Measurements from ENCODE around the gene SLC1A1.

The SLC1A1 gene

DNA sequence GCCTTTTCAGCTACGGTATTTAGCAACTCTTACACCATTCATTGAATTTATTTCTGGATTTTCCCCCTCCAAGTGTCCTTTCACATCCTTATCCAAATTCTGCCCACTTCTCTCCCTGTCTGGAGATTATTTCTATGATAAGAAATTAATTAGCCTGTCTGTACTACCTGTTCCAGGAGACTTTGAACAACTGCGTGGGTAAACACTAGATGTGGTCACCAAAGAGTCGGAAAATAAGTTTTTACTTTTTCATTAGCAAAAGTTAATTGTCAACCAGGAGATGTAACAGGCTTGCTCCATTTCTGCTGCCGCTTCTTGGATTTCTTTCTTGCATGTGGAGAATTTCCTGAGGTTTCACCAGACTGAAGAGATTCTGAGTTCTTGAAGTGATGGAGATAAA, 14.0 kb downstream of the SLC1A1 start:
- H3K27ac ChIP-seq: no peak overlapping the region
- no peak for TF ChIP-seq CTCF (conservative IDR thresholded peaks at IDR 0.05)

- no peak for TF ChIP-seq CTCF (conservative IDR thresholded peaks at IDR 0.05)
- no peak overlapping the region for H3K27ac ChIP-seq
Measured at GRCh38 chr9:4506490-4506889, 16.2 kb downstream of the SLC1A1 start.

DNA sequence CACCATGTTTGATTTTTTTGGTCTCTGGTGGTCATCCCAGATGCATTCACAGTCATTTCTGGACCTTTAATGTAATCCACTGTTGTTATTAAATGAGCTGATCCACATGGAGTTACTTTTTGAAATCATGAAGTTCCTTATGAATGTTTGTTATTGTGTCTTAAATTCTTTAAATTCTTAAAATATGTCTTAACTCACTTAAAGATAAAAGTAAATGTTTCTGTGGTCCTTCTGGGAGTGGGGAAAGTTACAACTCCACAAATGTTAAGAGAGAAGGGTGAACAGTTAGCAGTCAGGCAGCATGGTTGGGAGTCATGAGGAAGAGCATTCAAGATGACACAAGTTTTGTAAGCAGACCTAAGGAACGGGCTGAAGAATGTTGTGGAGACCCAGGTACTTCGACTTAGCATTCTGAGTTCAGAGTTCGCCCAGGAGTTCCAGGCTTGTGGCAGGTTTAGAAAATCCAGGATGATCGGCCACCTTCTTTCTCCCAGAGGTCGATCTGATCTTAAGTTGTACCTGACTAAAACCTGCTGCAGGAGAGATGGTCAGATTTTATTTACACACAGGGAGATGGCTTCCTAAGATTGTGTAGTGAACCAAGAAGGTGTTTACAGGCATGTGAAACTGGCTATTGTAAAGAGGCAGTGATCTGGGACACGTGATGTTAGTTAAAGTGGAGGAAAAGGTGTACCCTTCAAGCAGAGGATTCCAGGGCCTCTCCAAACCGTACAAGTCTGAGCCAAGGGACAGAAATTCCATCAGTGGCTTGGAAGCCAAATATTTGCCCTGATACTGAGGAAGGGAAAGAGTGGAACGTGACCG, 17.2 kb downstream of the SLC1A1 start:
- H3K27ac ChIP-seq: peak overlapping the region; percentile 56
- TF ChIP-seq CTCF (conservative IDR thresholded peaks at IDR 0.05): no peak

- peak overlapping the region; percentile 56 for H3K27ac ChIP-seq
- TF ChIP-seq CTCF (conservative IDR thresholded peaks at IDR 0.05): no peak
Measured at GRCh38 chr9:4508246-4508906, 18.1 kb downstream of the SLC1A1 start.

GRCh38 chr9:4508907-4509589, 18.8 kb downstream of the SLC1A1 start:
- H3K27ac ChIP-seq: peak overlapping the region; percentile 56; the same call in 1 of the 2 replicates

DNA sequence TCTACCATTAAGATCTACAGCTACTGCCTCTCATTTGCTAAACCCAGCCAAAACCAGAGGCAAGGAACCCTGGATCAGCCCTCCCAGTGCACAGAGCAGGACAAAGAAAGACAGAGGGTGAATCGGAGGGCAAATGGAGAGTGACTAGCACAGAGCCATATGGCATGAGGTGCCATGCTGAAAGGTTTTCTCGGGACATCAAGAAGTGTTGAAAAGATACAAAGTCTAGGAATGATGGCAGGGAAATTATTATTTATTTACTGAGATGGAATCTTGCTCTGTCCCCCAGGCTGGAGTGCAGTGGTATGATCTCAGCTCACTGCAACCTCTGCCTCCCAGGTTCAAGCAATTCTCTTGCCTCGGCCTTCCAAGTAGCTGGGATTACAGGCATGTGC, 19.3 kb downstream of the SLC1A1 start:
- TF ChIP-seq CTCF (conservative IDR thresholded peaks at IDR 0.05): no peak
- no peak overlapping the region; the same call in 1 of the 2 replicates for H3K27ac ChIP-seq

More at GRCh38 chr9:4508907-4509589, 18.8 kb downstream of the SLC1A1 start:
- no peak for TF ChIP-seq CTCF (conservative IDR thresholded peaks at IDR 0.05)
